Activated naive CD8-positive, alpha-beta T cell (primary cell): ENCODE measurements around the gene CTDSP1.

Experiments used
- H3K27ac Mint-ChIP-seq: one replicate; pipeline ENCODE4 v1.8.0; 2021; ENCODE audit warnings: mixed read lengths
- H3K27me3 Mint-ChIP-seq: one replicate; pipeline ENCODE4 v1.8.0; 2021; ENCODE audit warnings: mixed read lengths
- H3K36me3 Mint-ChIP-seq: one replicate; pipeline ENCODE4 v1.8.0; 2021; ENCODE audit warnings: mixed read lengths
- H3K4me1 Mint-ChIP-seq: one replicate; pipeline ENCODE4 v1.8.0; 2021; ENCODE audit warnings: low read depth, mixed read lengths
- H3K4me3 Mint-ChIP-seq: one replicate; pipeline ENCODE4 v1.8.0; 2021; ENCODE audit warnings: mild to moderate bottlenecking, mixed read lengths
- H3K9me3 Mint-ChIP-seq: one replicate; pipeline ENCODE4 v1.8.0; 2021; ENCODE audit warnings: low read depth, mixed read lengths

The CTDSP1 gene

GRCh38 chr2:218399391-218400166 is at the start of gene CTDSP1:
Gene CTDSP1, plus strand, starts transcription at chr2:218399868. Its CDS starts 223 bp downstream, at chr2:218400091.
- Mint-ChIP-seq H3K36me3 (no peaks in the 10 kb centered on the region), H3K4me1 (peaks cover 45% of the 10 kb centered on the region), H3K27ac (peak within 1 kb of the TSS; percentile 79), H3K9me3 (no peaks in the 10 kb centered on the region), H3K4me3 (peak within 1 kb of the TSS; percentile 88), H3K27me3 (no peaks in the 10 kb centered on the region)

DNA sequence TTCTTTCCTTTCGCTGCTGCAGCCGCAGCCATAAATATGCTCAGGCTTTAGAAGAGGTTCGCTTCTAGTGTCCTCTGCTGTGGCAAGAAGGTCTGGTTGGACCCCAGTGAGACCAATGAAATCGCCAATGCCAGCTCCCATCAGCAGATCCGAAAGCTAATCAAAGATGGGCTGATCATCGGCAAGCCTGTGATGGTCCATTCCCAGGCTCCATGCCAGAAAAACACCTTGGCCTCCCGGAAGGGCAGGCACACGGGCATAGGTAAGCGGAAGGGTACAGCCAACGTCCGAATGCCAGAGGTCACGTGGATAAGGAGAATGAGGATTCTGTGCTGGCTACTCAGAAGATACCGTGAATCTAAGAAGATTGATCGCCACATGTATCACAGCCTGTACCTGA is 45.6 kb upstream of the CTDSP1 start:
- H3K36me3 Mint-ChIP-seq = peaks cover 5% of the 10 kb centered on the region
- no peak overlapping the region for H3K27ac Mint-ChIP-seq
- H3K9me3 Mint-ChIP-seq = peaks cover 6% of the 10 kb centered on the region
- H3K27me3 Mint-ChIP-seq = no peaks in the 10 kb centered on the region
- H3K4me1 Mint-ChIP-seq = no peaks in the 10 kb centered on the region
- no peak overlapping the region for H3K4me3 Mint-ChIP-seq

GRCh38 chr2:218354850-218355443 is 44.7 kb upstream of the CTDSP1 start:
- Mint-ChIP-seq H3K4me3 (no peak overlapping the region), H3K9me3 (peaks cover 6% of the 10 kb centered on the region), H3K27me3 (no peaks in the 10 kb centered on the region), H3K4me1 (no peaks in the 10 kb centered on the region), H3K36me3 (peaks cover 5% of the 10 kb centered on the region), H3K27ac (no peak overlapping the region)

GRCh38 chr2:218357236-218358177 is 42.2 kb upstream of the CTDSP1 start:
- Mint-ChIP-seq H3K27me3 (no peaks in the 10 kb centered on the region), H3K27ac (no peak overlapping the region), H3K9me3 (no peaks in the 10 kb centered on the region), H3K36me3 (no peaks in the 10 kb centered on the region), H3K4me3 (no peak overlapping the region), H3K4me1 (no peaks in the 10 kb centered on the region)

- Mint-ChIP-seq H3K9me3 (no peaks in the 10 kb centered on the region), H3K27me3 (no peaks in the 10 kb centered on the region), H3K4me1 (no peaks in the 10 kb centered on the region), H3K27ac (no peak overlapping the region), H3K4me3 (no peak overlapping the region), H3K36me3 (no peaks in the 10 kb centered on the region)
Measured at GRCh38 chr2:218360453-218360852, 39.2 kb upstream of the CTDSP1 start.

- Mint-ChIP-seq H3K4me1 (peaks cover 4% of the 10 kb centered on the region), H3K9me3 (no peaks in the 10 kb centered on the region), H3K27ac (no peak overlapping the region), H3K27me3 (no peaks in the 10 kb centered on the region), H3K4me3 (no peak overlapping the region), H3K36me3 (no peaks in the 10 kb centered on the region)
Measured at GRCh38 chr2:218362606-218363005, 37.1 kb upstream of the CTDSP1 start.

DNA sequence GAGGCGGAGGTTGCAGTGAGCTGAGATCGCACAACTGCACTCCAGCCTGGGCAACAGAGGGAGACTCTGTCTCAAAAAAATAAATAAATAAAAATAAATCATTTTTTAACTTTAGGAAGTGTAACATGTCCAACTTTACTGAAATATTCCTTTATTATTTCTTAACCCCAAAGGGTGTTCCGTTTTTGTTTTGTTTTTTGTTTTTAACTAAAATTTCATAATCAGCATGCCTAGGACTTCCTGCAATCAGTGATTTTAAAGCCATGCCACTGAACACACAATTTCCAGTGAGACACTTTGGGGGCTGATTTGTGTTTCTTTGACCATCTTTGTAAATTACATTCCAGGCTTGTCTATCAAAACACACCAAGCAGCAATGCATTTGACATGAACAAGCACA is 35.9 kb upstream of the CTDSP1 start:
- Mint-ChIP-seq H3K27me3 (no peaks in the 10 kb centered on the region), H3K4me1 (peaks cover 10% of the 10 kb centered on the region), H3K36me3 (no peaks in the 10 kb centered on the region), H3K4me3 (no peak overlapping the region), H3K9me3 (no peaks in the 10 kb centered on the region), H3K27ac (no peak overlapping the region)

DNA sequence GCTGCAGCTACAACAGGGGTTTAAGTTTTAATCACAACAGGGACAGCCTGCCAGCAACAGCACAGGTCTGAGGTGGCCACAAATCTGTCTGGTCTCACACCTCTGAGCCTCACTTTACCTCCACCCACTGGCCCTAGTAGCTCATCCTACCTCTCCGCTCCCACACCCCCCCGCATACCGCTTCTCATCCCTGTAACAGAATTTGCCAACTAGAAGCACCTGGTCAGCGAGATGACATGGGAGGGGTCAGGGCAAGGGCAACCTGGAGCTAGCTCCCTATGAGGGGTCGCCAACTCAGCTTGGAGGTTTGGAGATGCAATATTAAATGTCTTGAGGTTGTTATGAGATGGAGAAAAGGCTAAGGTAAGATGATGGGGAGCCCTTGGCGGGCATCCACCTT is 35.5 kb upstream of the CTDSP1 start:
- Mint-ChIP-seq H3K4me1 (peaks cover 14% of the 10 kb centered on the region), H3K9me3 (no peaks in the 10 kb centered on the region), H3K4me3 (no peak overlapping the region), H3K27ac (no peak overlapping the region), H3K36me3 (no peaks in the 10 kb centered on the region), H3K27me3 (no peaks in the 10 kb centered on the region)

GRCh38 chr2:218366621-218367414 is 32.9 kb upstream of the CTDSP1 start:
- Mint-ChIP-seq H3K36me3 (no peaks in the 10 kb centered on the region), H3K4me3 (peak overlapping the region; percentile 68), H3K4me1 (peaks cover 25% of the 10 kb centered on the region), H3K27ac (no peak overlapping the region), H3K9me3 (no peaks in the 10 kb centered on the region), H3K27me3 (no peaks in the 10 kb centered on the region)

DNA sequence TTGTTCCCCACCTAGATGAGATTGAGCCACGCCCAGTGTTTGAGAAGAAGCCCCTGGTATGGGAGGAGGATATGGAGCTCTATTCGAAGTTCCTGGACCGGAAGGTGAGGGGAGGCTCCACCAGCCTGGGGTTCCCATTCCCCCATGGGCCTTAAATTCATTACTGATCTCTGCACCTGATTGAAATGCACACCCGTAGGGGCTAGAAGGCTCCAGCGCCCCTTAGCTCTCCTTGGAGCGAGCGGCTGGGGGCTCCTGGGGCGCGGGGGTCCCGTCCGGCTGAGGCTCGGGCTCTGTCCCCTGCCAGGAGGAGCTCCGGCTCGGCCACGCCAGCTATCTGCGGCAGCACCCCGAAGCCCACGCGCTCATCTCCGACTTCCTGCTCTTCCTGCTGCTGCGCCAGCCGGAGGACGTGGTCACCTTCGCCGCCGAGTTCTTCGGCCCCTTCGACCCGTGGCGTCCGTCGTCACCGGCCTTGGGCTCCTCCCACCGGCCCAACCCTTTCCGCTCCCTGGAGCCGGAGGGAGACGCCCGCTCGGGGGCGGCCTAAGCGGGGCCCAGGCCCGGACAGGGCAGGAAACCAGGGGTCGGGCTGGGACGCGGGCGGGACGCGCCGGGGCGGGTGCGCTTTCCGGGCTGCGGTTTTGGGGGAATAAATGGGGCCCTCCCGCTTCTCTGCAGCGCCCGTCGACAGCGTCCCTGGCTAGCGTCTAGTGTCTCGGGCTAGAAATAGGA is 32.1 kb upstream of the CTDSP1 start:
- no peaks in the 10 kb centered on the region for H3K27me3 Mint-ChIP-seq
- H3K4me1 Mint-ChIP-seq = peaks cover 25% of the 10 kb centered on the region
- no peaks in the 10 kb centered on the region for H3K36me3 Mint-ChIP-seq
- no peaks in the 10 kb centered on the region for H3K9me3 Mint-ChIP-seq
- no peak overlapping the region for H3K27ac Mint-ChIP-seq
- peak overlapping the region; percentile 68 for H3K4me3 Mint-ChIP-seq

GRCh38 chr2:218368150-218368528 is 31.5 kb upstream of the CTDSP1 start:
- peaks cover 25% of the 10 kb centered on the region for H3K4me1 Mint-ChIP-seq
- no peaks in the 10 kb centered on the region for H3K36me3 Mint-ChIP-seq
- H3K4me3 Mint-ChIP-seq = peak overlapping the region; percentile 61
- no peaks in the 10 kb centered on the region for H3K9me3 Mint-ChIP-seq
- H3K27me3 Mint-ChIP-seq = no peaks in the 10 kb centered on the region
- H3K27ac Mint-ChIP-seq = no peak overlapping the region

- no peaks in the 10 kb centered on the region for H3K36me3 Mint-ChIP-seq
- no peaks in the 10 kb centered on the region for H3K9me3 Mint-ChIP-seq
- H3K27ac Mint-ChIP-seq = no peak overlapping the region
- H3K27me3 Mint-ChIP-seq = no peaks in the 10 kb centered on the region
- H3K4me3 Mint-ChIP-seq = peak overlapping the region; percentile 44
- peaks cover 25% of the 10 kb centered on the region for H3K4me1 Mint-ChIP-seq
Measured at GRCh38 chr2:218368621-218369153, 31.0 kb upstream of the CTDSP1 start.

- no peaks in the 10 kb centered on the region for H3K27me3 Mint-ChIP-seq
- H3K36me3 Mint-ChIP-seq = no peaks in the 10 kb centered on the region
- H3K4me1 Mint-ChIP-seq = peaks cover 25% of the 10 kb centered on the region
- peak overlapping the region; percentile 51 for H3K4me3 Mint-ChIP-seq
- no peak overlapping the region for H3K27ac Mint-ChIP-seq
- H3K9me3 Mint-ChIP-seq = no peaks in the 10 kb centered on the region
Measured at GRCh38 chr2:218369330-218369729, 30.3 kb upstream of the CTDSP1 start.
